Glutamatergic neuron (in vitro differentiated cells): ENCODE data around the gene CAP1. TPM values are rescaled to one million over a fixed set of nuclear protein-coding genes. Genes with fewer than 3 reads are reported as not detected.

ENCODE experiments used
- DNase-seq: peaks from one replicate; pipeline ENCODE4 v3.0.0; 2022
- H3K27ac Mint-ChIP-seq: one replicate; pipeline ENCODE4 v1.8.0; 2020; ENCODE audit warnings: mild to moderate bottlenecking, mixed read lengths, inconsistent platforms; ENCODE audit not compliant: unreplicated experiment
- H3K27me3 Mint-ChIP-seq: one replicate; pipeline ENCODE4 v1.8.0; 2020; ENCODE audit warnings: mild to moderate bottlenecking, moderate library complexity, mixed read lengths, inconsistent platforms; ENCODE audit not compliant: unreplicated experiment
- H3K36me3 Mint-ChIP-seq: one replicate; pipeline ENCODE4 v1.8.0; 2020; ENCODE audit warnings: mild to moderate bottlenecking, mixed read lengths, inconsistent platforms; ENCODE audit not compliant: unreplicated experiment
- H3K4me1 Mint-ChIP-seq: one replicate; pipeline ENCODE4 v1.8.0; 2020; ENCODE audit warnings: mild to moderate bottlenecking, low read depth, mixed read lengths, inconsistent platforms; ENCODE audit not compliant: unreplicated experiment
- H3K4me3 Mint-ChIP-seq: one replicate; pipeline ENCODE4 v1.8.0; 2020; ENCODE audit warnings: mild to moderate bottlenecking, mixed read lengths, inconsistent platforms; ENCODE audit not compliant: unreplicated experiment
- H3K9me3 Mint-ChIP-seq: one replicate; pipeline ENCODE4 v1.8.0; 2020; ENCODE audit warnings: mild to moderate bottlenecking, moderate library complexity, mixed read lengths, inconsistent platforms; ENCODE audit not compliant: unreplicated experiment
- total RNA-seq: library from RNA; stranded (reverse); fragmentation: NEBNext Ultra II Directional; extraction: Animal tissue kit (Norgen Biotek cat#: 25700); gene quantifications from one replicate; pipeline ENCODE4 v1.2.1, GENCODE V29; 2021; ENCODE audit not compliant: unreplicated experiment
- TF ChIP-seq, protein P1 (sequence below): fragments of 200-600 bp; sonication (generic); IDR thresholded peaks from one replicate; pipeline ENCODE4 v1.5.0; 2021; ENCODE audit not compliant: partially characterized antibody, unreplicated experiment

The CAP1 gene
- total RNA-seq, 1 donor from 2014 or later, result 293 TPM

DNA sequence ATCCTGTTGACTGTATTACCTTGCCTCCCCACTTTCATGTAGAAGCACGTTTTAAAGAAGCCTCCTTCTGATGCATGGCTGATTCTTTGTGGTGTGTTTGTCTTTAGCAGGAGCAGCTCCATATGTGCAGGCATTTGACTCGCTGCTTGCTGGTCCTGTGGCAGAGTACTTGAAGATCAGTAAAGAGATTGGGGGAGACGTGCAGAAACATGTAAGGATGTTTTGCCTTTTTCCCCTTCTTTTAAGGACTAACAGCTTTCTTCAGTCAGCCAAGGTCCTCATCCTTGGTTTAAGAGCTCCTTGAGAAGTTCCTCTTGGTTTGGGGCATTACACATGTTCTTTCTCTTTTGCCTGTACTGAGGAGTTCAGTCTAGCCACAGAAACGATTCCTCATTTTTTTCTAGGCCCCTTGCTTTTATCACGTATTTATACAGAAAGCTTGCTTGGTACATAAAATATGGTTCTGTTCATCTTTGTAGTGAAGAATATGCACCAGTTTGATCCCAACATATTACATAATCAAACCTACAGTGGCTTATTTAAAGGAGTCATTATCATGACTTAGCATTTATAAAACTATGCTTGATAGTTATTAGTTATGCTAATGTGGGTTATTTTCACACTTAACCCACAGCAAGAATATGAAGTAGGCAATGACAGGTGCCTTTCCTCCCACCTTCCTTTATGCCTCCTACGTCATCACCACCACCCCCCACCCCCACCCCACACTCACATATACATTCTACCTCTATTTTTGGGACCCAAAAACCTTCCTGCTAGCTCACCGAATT is 19.6 kb downstream of the CAP1 start:
- DNase-seq, result no peak
- H3K27me3 Mint-ChIP-seq, result no peaks in the 10 kb centered on the region
- no peaks in the 10 kb centered on the region for H3K9me3 Mint-ChIP-seq
- H3K36me3 Mint-ChIP-seq, result no peaks in the 10 kb centered on the region
- no peak overlapping the region for H3K4me3 Mint-ChIP-seq
- H3K27ac Mint-ChIP-seq, result no peak overlapping the region
- TF ChIP-seq, protein P1, sequence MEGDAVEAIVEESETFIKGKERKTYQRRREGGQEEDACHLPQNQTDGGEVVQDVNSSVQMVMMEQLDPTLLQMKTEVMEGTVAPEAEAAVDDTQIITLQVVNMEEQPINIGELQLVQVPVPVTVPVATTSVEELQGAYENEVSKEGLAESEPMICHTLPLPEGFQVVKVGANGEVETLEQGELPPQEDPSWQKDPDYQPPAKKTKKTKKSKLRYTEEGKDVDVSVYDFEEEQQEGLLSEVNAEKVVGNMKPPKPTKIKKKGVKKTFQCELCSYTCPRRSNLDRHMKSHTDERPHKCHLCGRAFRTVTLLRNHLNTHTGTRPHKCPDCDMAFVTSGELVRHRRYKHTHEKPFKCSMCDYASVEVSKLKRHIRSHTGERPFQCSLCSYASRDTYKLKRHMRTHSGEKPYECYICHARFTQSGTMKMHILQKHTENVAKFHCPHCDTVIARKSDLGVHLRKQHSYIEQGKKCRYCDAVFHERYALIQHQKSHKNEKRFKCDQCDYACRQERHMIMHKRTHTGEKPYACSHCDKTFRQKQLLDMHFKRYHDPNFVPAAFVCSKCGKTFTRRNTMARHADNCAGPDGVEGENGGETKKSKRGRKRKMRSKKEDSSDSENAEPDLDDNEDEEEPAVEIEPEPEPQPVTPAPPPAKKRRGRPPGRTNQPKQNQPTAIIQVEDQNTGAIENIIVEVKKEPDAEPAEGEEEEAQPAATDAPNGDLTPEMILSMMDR, result no peak
- no peaks in the 10 kb centered on the region for H3K4me1 Mint-ChIP-seq

DNA sequence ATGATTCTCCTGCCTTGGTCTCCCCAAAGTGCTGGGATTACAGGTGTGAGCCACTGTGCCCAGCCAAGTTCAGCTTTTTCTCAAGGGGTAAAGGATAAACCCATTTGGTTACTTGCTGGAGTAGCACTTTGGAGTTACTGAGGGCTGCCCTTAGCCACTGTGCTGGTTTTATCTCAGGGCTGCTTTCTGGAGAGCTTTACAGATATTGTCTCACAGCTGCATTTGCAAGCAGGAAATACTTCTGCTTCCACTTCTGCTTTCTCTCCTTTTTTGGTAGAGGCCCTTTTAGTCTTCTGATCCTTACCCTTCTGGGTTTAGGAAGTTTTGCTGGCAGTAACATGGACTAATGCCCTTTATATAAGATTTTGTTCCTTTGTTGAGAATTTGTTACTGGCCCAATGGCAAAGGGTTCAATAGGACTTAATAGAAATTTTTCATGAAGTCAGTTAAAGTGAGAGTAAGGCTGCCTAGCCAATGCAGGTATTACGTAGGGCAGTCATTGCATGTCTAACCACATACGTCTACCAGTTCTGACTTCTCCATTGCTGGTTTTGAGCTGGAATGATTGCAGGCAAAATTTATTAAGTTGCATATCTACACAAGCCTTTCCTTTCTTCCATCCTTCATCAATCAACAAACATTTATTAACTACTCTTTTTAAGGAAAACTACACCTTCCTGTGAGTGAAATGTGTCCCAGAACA is 24.4 kb downstream of the CAP1 start:
- H3K36me3 Mint-ChIP-seq, result peaks cover 4% of the 10 kb centered on the region
- H3K4me1 Mint-ChIP-seq, result no peaks in the 10 kb centered on the region
- no peak overlapping the region for H3K27ac Mint-ChIP-seq

DNA sequence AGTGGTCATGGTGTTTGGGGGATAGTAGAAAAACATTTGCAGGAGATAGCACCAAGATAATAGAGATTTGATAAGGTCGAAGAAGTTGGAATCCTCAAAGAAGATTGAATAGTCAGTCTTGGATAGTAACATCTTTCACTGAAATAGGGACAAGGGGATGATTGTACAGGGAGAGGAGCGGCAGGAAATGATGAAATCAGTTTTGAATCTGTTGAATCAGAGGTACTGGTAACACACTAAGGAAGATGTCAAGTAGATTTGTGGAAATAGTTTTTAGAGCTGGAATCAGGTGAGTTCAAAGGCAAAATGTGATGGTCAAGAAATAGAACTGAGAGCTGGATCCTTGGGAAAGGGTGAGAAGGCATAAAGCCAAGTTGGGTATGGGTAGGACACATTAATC is 26.5 kb downstream of the CAP1 start:
- no peaks in the 10 kb centered on the region for H3K9me3 Mint-ChIP-seq
- DNase-seq, result no peak
- H3K36me3 Mint-ChIP-seq, result peaks cover 4% of the 10 kb centered on the region
- no peaks in the 10 kb centered on the region for H3K4me1 Mint-ChIP-seq
- H3K27me3 Mint-ChIP-seq, result no peaks in the 10 kb centered on the region
- H3K27ac Mint-ChIP-seq, result no peak overlapping the region
- TF ChIP-seq, protein P1, result no peak
- H3K4me3 Mint-ChIP-seq, result no peak overlapping the region

More for the DNA sequence above, 24.4 kb downstream of the CAP1 start:
- DNase-seq, result no peak
- TF ChIP-seq, protein P1, result no peak
- H3K9me3 Mint-ChIP-seq, result no peaks in the 10 kb centered on the region
- no peaks in the 10 kb centered on the region for H3K27me3 Mint-ChIP-seq
- H3K4me3 Mint-ChIP-seq, result no peak overlapping the region

DNA sequence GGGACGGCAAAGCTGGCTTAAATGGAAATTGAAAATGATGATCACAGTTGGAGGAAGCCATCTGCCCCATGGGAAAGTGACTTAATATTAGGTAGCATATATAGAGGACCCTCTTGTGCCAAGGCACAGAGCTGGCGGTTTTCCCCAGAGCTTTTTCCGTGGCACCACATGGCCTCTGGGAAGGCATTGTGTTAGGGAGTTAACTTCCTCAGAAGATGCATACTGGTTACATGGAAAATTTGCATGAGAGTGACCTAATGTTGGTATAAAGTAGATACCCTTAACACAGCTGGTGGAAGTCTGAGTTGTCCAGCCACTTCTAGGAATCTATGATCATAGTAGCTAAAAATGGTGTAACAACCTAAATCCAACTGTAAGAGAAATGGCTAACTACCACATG is 27.3 kb downstream of the CAP1 start:
- no peak for DNase-seq
- H3K36me3 Mint-ChIP-seq, result peaks cover 4% of the 10 kb centered on the region
- H3K27ac Mint-ChIP-seq, result no peak overlapping the region
- no peaks in the 10 kb centered on the region for H3K9me3 Mint-ChIP-seq
- TF ChIP-seq, protein P1, result no peak
- H3K27me3 Mint-ChIP-seq, result no peaks in the 10 kb centered on the region
- no peaks in the 10 kb centered on the region for H3K4me1 Mint-ChIP-seq
- H3K4me3 Mint-ChIP-seq, result no peak overlapping the region

DNA sequence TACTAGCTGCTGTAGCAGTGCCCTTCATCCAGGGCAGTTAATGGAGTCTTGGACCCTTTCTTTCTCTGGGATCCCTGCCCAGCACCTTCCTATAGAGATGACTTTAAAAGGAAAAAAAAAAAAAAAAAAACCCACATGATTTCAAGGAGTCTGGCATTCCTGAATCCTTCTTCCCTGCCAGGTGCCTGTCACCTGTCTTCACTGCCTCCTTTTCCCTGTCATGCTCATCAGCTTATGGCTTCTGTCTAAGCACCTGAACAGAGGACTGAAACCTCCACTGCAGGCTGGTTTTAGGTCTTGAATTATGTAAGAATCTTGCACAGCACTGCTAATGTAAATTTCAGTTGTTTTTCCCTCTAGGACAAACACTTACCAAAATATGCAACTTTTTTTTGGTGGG is 31.6 kb downstream of the CAP1 start:
- TF ChIP-seq, protein P1, result no peak
- H3K4me1 Mint-ChIP-seq, result no peaks in the 10 kb centered on the region
- H3K4me3 Mint-ChIP-seq, result no peak overlapping the region
- peaks cover 1% of the 10 kb centered on the region for H3K36me3 Mint-ChIP-seq
- no peak for DNase-seq
- H3K27ac Mint-ChIP-seq, result no peak overlapping the region
- no peaks in the 10 kb centered on the region for H3K9me3 Mint-ChIP-seq
- H3K27me3 Mint-ChIP-seq, result no peaks in the 10 kb centered on the region
